ENCODE results near the gene HPCAL1. TPM values are rescaled to one million over a fixed set of nuclear protein-coding genes. Genes with fewer than 3 reads are reported as not detected.

Gene HPCAL1
- total RNA-seq, 1 donor from 2014 or later = 15.9 TPM

- Mint-ChIP-seq H3K4me1 (peaks cover 19% of the 10 kb centered on the region), H3K4me3 (no peak overlapping the region), H3K27me3 (no peaks in the 10 kb centered on the region), H3K27ac (no peak overlapping the region), H3K36me3 (ENCODE audit: low read depth) (peaks cover 4% of the 10 kb centered on the region), H3K9me3 (no peaks in the 10 kb centered on the region)
- DNase-seq (no peak), ATAC-seq (ENCODE audit: low read depth) (no peak)
- intact Hi-C loops (cut with micrococcal nuclease) = no loop called here
- ChIA-PET POLR2A (no interaction called here), CTCF (no interaction called here)
- TF ChIP-seq CTCF (IDR thresholded peaks at IDR 0.05) = no peak
Observed at GRCh38 chr2:10366601-10367270, 64.0 kb downstream of the HPCAL1 start.

DNA sequence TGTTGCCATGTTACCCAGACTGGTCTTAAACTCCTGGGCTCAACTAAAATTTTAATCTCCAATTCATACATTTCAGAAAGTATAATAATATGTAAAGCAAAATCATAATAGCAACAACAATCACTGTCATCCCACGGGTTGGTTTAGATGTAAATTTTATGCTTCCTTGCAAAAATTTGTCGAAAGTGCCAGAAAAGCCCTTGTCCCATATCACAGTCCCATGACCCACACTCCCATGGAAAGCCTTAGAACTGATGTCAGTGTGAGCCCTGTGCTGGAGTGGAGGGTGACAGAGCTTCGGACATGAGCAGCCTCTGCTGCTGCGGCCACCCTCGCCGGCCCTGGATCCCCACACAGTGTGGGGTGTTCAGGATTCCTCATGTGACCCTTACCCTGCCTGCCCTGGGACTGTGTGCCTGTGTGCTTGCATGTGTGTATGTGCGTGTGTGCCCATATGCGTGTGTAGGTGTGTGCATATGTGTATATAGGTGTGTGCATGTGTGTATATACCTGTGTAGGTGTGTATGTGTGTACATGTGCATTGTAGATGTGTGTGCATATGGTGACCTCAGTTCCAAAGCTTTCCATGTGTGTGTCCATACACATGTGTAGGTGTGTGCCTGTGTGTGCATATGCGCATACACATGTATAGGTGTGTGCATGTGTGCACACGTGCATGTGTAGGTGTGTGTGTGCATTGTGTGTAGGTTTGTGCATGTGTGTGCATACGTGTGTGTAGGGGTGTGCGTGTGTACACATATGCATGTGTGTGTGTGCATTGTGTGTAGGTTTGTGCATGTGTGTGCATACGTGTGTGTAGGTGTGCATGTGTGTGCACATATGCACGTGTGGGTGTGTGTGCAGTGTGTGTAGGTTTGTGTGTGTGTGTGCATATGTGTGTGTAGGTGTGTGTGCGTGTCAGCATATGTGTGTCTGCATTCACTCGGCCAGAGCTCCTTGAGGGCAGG, 65.1 kb downstream of the HPCAL1 start:
- ATAC-seq (ENCODE audit: low read depth) (no peak), DNase-seq (no peak)
- Mint-ChIP-seq H3K4me1 (peaks cover 19% of the 10 kb centered on the region), H3K4me3 (no peak overlapping the region), H3K9me3 (no peaks in the 10 kb centered on the region), H3K27me3 (no peaks in the 10 kb centered on the region), H3K36me3 (ENCODE audit: low read depth) (peaks cover 4% of the 10 kb centered on the region), H3K27ac (no peak overlapping the region)
- TF ChIP-seq CTCF (IDR thresholded peaks at IDR 0.05) = no peak
- intact Hi-C loops (cut with micrococcal nuclease) = no loop called here
- POLR2A ChIA-PET = no interaction called here
- CTCF ChIA-PET = no interaction called here

GRCh38 chr2:10368491-10369231, 66.0 kb downstream of the HPCAL1 start:
- H3K36me3 Mint-ChIP-seq (ENCODE audit: low read depth) = peaks cover 4% of the 10 kb centered on the region
- CTCF ChIA-PET = no interaction called here
- intact Hi-C loops (cut with micrococcal nuclease) = no loop called here
- H3K4me1 Mint-ChIP-seq = peaks cover 27% of the 10 kb centered on the region
- DNase-seq = no peak
- no peak overlapping the region for H3K27ac Mint-ChIP-seq
- H3K27me3 Mint-ChIP-seq = no peaks in the 10 kb centered on the region
- no peak overlapping the region for H3K4me3 Mint-ChIP-seq
- no peak for ATAC-seq (ENCODE audit: low read depth)
- no peak for TF ChIP-seq CTCF (IDR thresholded peaks at IDR 0.05)
- POLR2A ChIA-PET = no interaction called here
- H3K9me3 Mint-ChIP-seq = no peaks in the 10 kb centered on the region

DNA sequence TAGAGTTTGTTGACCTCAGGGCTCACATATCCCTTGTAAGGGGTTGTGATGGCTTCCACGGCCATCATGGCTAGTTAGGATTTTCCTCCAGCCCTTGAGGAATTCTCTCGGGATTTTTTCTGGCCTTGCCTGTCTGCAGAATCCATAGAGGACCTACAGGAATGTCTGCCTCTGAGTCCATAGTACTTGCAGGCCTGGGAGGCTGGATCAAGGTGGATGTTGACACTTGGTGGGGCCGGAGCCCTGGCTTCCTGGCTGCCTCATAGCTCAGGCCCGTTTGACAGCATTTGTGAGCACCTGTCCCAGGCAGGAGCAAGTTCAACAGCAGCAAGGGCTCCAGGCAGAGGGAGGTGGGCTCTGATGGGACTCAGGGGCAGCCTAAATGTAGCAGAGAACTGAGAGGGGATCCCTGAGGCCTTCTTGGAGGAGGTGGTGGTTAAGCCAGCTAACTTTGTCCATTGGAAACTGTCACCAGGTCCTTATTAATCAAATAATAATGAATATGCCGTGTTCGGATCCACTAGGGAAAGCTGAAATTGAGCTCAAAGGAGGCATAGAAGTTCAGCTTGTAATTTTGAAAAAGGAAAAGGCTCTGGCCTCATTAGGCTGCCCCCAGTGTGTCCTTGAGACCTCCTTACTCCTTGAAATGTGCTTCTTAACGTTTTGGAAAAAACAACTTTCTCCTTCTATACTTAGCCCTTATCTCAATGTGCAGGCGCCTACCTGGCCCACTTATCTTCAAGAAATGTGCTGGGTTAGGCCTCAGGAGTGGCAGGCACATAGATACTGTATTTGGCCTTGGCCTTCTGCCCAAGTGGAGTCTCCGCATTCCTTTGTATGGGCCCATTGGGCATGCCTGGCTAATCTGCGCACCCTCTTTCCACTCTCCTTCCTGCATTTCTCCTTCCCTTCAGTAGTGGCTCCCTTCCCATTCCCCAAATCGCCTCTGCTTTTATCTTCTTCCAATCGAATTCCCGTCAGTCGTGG, 66.9 kb downstream of the HPCAL1 start:
- CTCF ChIA-PET = no interaction called here
- peak overlapping the region; percentile 3 for H3K27ac Mint-ChIP-seq
- no peak overlapping the region for H3K4me3 Mint-ChIP-seq
- no peak for ATAC-seq (ENCODE audit: low read depth)
- no peaks in the 10 kb centered on the region for H3K27me3 Mint-ChIP-seq
- intact Hi-C loops (cut with micrococcal nuclease) = no loop called here
- POLR2A ChIA-PET = no interaction called here
- TF ChIP-seq CTCF (IDR thresholded peaks at IDR 0.05) = no peak
- no peaks in the 10 kb centered on the region for H3K9me3 Mint-ChIP-seq
- peaks cover 33% of the 10 kb centered on the region for H3K4me1 Mint-ChIP-seq
- no peak for DNase-seq
- peaks cover 4% of the 10 kb centered on the region for H3K36me3 Mint-ChIP-seq (ENCODE audit: low read depth)

Data from activated B cell treated with CpG ODN at 0.5 μM for 24 hours (primary cell).